Stimulated activated CD4-positive, alpha-beta T cell treated with anti-CD3 and anti-CD28 coated beads, Interleukin-2, amount 100 ng/mL, for 24 hours (primary cell): ENCODE measurements around the gene TMEM182.

Experiments
- DNase-seq, 2 donors: peaks; one replicate each; pipeline ENCODE4 v3.0.0-alpha.2; 2020

TMEM182 gene, protein sequence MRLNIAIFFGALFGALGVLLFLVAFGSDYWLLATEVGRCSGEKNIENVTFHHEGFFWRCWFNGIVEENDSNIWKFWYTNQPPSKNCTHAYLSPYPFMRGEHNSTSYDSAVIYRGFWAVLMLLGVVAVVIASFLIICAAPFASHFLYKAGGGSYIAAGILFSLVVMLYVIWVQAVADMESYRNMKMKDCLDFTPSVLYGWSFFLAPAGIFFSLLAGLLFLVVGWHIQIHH

DNA sequence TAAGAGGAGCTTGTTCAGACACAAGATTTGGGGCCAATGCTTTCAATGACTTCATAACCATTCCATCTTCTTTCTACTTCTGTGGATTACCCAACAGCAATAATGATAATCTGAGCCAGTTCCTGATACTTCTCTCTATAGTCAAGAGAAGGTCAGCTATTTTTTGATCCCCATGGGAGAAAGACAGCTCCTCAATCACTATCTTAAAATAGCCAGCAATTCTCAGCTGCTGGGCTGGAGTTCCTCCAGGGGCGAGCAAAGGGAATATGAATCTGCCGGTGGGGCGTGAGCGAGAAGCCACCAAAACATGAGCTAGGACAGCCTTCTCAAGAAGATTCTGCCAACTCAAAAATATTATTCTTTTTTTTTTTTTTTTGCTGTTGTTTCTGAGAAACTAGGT lies at the start of gene TMEM182:
TSS of gene TMEM182 (plus strand) at position 269 of the 400 bp plus-strand sequence. CDS start 187 bp downstream, outside the sequence.
- DNase-seq, result no peak

DNA sequence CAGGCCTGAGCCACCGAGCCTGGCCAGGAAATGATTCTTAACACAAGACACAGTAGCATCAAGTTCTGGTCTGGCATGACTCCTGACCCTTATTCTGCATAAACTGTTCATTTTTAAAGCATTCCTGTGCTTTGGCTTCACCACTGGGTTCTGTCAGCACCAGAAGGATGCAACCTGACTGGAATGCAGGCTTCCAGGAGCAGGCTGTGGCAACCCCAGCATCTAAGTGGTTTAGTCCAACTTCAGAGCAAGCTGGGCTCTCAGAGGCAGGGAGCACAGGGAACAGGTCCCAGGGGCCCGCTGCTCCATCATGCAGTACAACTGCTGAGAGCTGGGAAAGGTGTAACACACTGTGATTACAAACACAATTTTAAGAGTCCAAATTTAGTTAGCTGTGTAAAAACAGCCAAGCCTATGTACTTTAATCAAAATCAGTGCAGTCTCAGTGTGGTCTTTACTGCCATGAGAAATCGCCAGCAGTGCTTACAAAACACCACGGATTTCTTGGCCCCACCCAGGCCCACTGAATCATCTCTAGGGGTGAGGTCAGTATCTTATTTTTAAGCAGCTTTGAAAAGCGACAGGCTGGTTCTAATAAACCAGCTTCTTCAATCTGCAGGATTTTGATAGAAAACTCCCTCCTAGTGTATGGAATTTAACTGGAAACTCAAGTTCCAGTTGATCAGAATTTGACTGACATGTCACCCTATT lies 44.4 kb upstream of the TMEM182 start:
- no peak for DNase-seq

DNA sequence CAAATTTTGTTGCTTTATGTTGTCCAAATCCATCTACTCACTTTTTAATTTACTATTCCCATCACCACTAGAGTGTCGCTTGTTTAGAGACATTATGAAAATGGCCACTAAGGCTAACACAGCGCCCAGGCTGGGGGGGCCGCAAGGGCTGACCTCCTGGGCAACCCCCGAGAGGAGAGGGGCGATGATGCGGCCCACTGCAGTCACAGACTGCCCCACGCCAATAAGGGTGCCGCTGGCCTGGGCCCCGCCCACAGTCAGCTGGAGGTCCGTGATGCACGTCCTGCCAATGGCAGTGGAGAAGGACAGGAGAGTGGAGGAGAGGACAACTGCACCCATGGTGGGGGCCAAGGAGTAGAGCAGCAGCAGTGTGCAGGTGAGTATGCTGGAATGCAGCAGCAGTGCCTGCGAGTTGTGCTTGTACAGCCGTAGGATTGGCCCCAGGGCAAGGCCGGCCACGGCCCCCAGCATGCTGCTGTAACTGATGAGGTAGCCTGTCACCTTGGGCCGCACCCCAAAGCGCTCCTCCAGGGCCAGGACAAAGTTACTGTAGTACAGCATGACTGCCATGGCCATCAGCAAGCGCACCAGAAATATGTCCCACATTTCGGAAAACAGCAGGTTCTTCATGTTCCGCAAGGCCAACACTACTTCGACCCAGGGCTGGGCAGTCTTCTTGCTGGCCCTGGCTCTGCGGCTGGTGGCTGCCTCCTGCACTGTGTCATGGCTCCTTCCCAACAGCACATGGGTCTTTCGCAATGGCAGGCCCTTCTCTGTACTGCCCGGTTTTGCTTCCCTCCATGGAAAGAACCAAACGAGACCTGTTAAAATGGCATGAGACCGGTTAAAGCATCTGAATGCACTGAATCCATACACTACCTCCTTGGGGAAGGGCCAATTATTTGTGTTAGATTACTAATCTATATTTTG lies 43.2 kb upstream of the TMEM182 start:
- DNase-seq, result no peak

DNA sequence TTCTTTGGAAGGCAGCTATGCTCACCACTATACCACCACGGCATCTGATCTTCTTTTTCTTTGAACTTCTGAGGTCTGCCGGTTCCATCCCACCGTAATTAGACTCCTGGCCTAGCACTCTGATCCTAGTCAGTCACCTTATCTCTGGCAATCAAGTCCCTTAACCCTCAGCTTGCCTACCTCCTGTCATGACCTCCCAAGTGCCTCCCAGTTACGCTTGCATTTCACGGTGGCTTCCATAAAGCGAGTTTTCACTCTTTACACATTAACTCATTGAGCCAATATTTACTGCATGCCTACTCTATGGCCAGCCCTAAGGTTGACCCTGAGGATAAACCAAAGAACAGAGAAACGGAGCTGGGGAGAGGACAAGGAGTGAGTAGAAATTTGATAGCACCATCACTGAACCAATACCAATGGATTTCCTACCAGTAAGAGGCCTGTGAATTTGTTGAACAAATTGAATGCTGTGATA lies 37.8 kb upstream of the TMEM182 start:
- no peak for DNase-seq

DNA sequence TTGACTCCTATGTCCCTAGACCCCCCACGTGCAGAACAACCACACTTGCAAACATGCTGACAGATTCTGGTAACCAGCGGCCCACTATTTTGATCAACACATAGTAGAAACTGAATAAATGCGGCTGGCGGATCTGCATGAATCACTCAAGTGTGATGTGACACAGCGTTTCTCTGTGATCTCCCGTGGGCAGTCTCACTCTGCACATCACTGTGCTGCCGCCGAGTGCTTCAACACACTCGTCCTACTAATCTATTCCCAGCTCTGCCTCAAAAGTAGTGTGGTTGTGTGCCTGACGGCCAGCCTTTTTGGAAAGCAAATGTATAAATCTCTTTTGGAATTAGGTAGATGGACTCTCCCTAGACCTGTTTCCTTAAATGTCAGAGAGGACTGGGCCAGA lies 37.3 kb upstream of the TMEM182 start:
- DNase-seq, result no peak

DNA sequence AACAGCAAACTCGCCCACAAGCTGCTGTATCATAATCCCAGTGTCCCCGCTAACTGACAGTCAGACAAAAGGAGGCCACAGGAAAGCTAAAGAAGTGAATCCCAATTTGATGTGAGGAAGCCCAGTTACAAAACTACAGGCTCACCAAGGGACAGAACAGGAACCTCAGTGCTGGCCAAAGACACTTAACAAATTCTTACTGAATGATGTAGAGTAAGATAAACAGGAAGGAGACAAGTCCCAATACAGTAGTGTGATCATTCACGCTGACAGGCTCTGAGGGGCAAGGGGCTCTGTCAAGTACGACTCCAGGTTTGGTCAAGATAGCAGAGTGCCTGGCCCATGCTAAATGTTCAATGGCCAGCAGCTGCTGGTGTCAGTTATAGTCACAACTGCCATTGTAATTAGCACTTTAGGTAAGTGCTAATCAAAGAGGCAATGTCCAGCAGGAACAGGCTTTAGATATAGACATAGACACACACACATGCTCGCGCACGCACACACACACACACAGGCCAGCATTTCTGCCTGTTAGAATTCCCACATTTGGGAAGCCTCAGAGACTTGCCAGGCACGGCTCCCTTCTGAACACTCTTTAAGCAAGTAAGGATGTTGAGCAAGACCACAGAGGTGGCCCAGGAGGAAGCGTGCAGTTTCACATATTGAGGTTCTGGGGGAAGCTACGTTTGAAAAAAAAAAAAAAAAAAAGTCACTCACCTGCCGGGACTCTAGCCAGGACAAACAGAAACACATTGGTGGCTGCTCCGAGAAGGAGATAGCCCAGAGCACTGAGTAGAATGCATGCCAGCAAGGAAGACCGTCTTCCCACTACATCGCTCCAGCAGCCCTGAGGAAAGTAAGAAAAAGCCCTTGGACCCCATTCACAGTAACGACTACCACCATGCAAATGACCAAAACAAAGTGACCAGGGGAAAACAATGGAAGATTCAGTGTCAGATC lies 35.4 kb upstream of the TMEM182 start:
- DNase-seq, result no peak

DNA sequence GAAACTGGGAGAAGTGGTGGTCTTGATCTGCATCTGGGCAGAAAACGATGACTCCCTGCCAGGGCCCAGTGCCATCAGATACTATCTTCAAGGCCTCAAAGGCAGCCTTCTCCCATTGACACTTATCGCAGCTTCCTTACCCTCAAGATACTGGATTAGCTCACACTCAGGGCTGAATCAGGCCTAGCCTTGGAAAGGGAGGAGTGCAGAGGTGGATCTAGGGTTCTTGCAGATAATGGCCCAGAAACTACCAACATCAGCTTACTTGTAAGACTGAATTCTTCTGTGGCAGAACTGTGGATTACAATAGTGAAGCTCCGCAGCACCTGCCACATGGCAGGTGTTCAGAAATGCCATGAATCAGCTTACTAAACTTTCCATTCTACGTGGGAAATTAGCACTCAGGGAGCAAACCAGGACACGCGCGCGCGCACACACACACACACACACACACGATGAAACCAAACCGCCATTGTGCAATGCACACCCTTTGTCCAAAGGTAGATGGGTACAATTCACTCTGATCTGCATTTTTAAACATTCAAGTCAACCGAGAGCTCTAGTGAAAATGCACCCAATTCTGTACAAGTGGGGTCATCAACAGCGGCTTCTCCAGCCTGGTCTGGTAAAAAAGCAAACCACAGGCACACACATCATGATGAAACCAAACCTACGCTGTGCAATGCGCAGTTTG lies 26.3 kb upstream of the TMEM182 start:
- DNase-seq, result no peak

DNA sequence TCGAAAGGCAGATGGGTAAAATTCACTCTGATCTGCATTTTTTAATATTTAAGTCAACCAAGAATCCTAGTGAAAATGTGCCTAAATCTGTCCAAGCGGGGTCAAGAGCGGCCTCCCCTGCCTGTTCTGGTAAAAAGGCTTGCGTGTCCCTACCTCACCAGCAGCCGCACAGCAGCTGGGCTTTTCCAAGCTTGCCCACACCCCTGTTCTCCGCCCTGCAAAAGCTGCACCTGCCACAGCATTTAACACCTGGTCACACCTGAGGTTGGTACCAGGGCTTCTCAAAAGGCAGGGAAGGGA lies 25.8 kb upstream of the TMEM182 start:
- no peak for DNase-seq

DNA sequence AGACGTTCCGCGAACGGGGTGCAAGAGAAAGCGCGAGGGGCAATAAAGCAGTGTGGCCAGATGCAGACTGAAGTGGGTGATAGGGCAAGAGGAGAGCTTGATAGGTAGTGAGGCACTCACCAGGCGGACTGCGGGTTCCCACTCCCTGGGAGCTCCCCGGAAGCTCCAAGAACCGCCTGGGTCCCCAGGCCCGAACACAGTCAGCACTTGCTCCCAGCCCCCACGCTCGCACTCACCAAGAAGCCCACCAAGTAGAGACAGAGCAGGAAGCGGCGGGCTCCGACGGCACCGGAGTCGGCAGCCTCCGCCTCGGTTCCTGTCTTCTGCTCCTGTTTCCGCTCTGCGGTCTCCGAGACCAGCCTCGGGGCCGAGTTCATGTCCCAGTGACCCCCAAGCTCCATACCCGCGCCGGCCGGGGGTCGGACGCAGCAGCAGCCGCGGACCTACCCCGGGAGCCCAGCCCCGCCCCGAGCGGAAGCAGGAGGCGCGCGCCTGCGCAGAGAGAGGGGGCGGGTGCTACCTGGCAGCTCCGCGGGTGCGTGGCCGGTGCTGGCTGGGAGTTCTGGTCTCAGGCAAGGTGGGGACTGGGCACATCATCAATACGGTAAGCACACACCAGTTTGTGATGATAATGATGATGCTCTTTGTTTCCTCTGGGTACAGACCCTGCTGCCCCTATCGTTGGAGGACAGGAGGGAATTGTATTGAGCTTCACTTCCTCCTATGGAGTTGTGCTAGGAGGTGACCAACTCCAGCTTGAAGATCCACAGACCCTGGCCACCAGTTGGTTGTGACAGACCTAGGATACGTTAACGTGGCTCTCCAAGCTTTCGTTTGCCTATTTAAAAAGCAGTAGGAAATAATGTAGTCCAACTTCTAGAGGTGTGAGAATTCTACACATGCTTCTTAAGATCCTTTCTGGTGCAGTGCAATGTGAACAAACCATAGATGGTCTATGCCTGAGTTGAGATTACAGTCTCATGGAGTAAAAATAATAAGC lies 25.1 kb upstream of the TMEM182 start:
- DNase-seq, result peak; percentile 89 to 92

DNA sequence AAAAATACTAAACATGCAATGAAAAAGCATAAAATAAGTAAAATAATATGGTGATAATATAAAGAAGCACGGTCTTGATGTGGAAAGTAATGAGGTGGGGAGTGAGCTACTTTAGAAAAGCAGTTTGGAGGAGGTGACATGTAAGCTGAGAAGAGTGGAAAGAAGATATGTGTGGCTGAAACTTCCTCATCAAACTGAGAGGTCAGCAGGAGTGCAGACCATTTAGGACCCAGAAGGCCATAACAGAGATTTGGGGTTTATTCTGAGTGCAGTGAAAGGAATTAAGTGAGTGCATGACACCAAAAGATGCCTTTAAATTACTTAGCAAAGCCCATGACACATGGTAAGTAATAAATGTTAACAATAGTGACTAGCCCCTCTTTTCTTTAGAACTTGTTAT lies 24.4 kb upstream of the TMEM182 start:
- no peak for DNase-seq

DNA sequence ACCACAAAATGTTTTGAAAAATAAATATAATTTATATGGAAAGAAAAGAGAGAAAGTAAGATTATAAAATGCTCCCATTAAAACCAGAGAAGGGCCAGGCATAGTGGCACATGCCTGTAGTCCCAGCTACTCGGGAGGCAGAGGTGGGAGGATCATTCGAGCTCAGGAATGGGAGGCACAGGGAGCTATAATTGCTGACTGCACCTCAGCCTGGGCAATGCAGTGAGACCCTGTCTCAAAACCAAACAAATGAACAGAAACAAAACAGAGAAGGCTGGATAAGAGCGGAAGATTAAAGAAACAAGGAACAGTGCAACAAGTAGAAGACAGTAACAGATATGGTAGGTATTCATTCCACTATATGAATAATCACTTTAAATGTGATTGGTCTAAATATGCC lies 18.6 kb upstream of the TMEM182 start:
- DNase-seq, result no peak

DNA sequence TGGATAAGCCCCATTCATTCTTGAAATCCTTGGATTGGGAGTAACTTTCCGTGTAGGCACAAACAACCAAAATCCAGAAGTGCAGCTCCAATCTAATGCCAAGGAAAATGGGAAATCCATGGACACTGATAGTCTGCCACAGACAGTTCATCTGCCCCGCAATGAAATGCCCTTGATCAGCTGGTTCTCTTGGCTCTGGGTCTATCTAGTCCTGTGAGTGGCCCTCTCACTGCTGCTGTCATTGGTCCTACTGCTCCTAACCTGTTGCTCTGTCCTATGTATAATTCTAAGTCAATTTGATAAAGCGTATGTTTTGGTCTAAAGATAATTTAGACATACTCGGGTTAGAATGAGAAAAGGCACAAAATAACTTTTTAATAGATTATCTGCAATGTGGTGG lies 13.7 kb upstream of the TMEM182 start:
- no peak for DNase-seq

DNA sequence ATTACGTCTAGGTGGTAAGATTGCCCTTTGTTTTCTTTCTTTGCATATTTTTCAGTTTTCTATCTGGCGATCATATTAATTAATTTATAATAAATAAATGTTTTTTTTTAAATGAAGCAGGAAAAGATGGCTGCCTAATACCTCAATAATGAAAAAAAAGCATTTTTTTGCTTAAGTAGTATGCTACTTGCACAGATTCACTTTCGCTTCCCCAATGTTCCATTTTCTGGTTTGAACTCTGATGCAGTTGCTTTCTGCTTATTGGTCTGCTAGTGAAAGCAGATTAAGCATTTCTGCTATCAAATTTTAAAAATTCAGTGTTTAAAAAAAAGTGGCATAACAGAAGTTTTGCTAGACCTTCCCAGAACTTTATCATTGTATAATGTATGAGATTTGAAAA lies 11.9 kb upstream of the TMEM182 start:
- no peak for DNase-seq

DNA sequence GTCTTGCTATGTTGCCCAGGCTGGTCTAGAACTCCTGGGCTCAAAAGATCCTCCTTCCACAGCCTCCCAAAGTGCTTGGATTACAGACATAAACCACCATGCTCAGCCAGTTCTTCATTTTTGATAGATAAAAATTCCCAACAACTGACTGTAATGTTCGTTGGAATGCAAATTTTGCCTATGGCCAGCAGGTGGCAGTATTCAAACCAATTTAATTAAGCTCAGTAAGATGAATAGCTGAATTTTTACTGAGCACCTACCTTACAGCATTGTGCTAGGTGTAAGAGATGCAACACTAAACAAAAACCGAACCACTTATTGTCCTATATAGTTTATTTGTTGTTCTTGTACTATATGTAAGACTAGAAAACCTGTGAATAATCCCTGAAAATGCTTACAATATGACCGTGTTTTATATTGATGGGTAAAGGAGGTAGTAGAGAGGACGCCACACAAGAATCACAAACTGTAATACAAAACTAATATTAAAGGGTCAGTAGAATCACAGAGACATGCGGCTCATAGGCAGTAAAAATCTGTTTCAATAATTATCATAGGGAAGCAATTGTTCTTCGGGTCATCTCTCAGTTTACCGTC lies 8.2 kb upstream of the TMEM182 start:
- DNase-seq, result peak; percentile 22 to 36

DNA sequence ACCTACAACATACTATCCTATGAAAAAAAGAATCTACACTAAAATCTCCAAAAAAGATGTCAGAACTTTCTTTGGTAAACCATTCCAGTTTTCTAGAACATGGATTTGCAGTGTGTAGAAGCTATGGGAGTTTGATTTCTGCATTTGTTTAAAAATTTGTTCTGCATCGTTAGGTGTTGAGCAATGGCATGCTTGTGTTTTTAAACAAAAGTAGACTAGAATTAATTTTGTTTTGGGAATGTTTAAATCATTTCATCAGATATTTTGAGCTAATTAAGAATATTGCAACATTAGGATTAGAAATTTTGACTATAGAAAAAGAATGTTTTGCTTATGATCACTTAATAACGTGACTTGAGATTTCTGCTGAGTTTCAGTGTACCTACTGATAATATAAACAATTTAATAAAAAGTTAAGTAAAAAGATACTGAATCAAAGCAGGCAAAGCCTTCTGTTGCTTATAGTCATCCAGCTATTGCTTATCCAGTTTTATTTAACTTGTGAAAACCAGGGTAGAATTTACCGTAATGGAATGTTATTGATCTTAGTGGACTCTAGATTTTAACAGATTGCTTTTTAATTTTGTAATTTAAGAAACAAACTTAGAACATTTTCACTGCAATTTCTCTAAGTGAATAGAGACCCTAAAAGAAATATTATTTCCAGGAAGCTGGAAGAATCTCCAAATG lies 7.2 kb upstream of the TMEM182 start:
- DNase-seq, result no peak

DNA sequence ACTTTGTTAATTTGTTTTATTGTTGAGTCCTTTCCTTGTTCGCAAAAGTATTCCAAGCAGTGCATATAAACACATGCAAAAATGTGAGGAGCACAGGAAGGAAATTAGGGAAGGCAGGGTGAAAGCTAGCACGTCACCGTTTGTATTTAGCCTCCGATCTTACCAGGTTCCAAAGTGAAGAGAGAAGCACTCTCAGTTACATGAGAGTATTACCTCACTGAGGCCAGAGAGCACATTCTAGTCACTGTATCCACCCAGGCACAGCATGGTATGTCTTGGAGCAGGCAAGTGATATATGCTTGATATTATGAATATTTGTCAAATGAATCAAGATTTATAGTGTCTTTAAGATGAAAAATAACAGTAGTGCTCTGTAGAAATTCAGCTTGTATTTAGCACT lies 6.5 kb upstream of the TMEM182 start:
- no peak for DNase-seq

DNA sequence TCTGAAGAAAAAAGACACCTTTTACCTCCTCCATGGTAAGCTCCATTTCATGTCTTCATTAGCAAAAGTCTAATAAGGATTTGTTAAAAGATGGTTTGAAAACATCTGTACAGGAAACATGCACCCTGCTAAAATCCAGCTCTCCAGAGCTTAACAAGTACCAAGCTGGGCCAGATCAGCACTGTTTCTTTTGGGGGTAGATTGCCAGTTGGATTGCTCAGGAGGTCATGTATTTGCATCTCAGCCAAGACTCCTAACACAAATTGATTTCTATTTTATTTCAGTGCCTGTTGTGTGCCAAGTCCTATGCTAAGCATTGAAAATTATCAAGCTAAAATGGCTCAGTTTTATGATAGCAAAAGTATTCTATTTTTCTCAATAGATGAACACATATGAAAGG lies 3.4 kb upstream of the TMEM182 start:
- DNase-seq, result no peak

DNA sequence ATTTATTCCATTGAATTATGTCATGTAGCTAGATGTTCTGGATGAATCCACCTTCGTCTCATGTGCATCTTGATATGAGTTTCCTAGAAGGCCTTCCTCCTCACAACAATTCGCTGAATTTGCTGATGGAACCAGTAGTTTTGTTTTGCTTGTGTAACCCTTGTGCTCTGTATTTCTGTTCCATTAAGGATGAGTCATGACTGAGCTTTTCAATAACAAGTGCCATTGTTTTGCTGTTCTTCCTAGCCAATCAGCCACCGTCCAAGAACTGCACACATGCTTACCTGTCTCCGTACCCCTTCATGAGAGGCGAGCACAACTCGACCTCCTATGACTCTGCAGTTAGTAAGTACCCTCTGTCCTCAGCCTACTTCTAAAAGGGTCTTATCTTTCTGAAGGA lies 2.3 kb downstream of the TMEM182 start:
- no peak for DNase-seq

DNA sequence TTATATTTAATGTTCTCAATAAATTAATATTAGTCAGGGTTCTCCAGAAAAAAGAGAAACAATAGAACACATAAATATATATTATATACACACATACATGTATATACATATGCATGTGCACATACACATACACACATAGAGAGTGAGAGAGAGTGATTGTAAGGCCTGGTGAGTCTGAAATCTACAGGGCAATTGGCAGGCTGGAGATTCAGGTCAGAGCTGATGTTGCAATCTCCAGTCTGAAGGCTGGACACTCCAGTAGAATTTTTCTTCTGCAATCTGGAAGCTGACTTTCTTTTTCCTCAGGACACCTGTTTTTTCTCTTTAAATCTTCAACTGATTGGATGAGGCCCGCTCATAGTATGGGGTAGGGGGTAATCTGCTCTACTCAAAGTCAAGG lies 3.2 kb downstream of the TMEM182 start:
- DNase-seq, result no peak

DNA sequence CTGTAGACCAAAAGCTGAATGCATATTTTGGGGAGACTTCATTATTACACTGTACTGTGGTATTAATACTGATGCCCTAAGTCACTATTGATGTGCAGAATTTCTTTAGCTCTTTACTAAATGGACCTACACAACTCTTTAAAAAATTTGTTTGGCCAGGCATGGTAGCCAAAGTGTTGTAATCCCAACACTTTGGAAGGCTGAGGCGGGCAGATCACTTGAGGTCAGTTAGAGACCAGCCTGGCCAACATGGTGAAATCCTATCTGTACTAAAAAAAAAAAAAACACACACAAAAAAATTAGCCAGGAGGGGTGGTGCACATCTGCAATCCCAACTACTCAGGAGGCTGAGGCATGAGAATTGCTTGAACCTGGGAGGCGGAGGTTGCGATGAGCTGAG lies 6.4 kb downstream of the TMEM182 start:
- no peak for DNase-seq
